A549 (cell line): ENCODE data around the gene RBM11. TPM values are rescaled to one million over a fixed set of nuclear protein-coding genes. Genes with fewer than 3 reads are reported as not detected.

Experiments used
- ATAC-seq, 2 experiments: fragments of 200-7000 bp in 1 of 2; fragments of >200 bp in 1 of 2; cut with Nextera tagmentation in 1 of 2; cut with Tn5 transposase in 1 of 2; 3 replicates each; pipeline versions ENCODE4 v1.8.0 to v1.9.1; 2018 to 2020; ENCODE audit warnings: mild to moderate bottlenecking in 1 of 2, moderate library complexity in 1 of 2
- CTCF ChIA-PET: fragments of 300-600 bp; sonication (Branson Sonifier 250); formaldehyde crosslinking; extraction: SDS; loops from one replicate; lab custom pipeline; 2021; ENCODE audit warnings: antibody characterized with exemption, inconsistent platforms; lab: Yijun Ruan, JAX
- POLR2A ChIA-PET: fragments of 350-600 bp; formaldehyde crosslinking; extraction: SDS; loops from one replicate; lab custom pipeline; 2021; ENCODE audit warnings: antibody characterized with exemption, inconsistent platforms; lab: Yijun Ruan, JAX
- DNase-seq, 2 experiments: peaks; one replicate each; pipeline versions ENCODE4 v3.0.0 to v3.0.0-alpha.2; 2011 to 2016; ENCODE audit warnings: low read depth in 1 of 2, low spot score in 1 of 2
- FAIRE-seq: peaks from 2 replicates; lab custom pipeline; 2011; peaks lifted over from hg19 to GRCh38; lab: Jason Lieb, UNC
- H3K27ac ChIP-seq, 2 experiments: fragments of >200 bp; sonication (Bioruptor Twin); formaldehyde crosslinking; 3 replicates each; pipeline ENCODE4 v1.5.1; 2016 to 2017
- H3K4me1 ChIP-seq: fragments of >200 bp; sonication (Bioruptor Twin); formaldehyde crosslinking; 3 replicates; pipeline ENCODE4 v1.6.1; 2016
- H3K4me2 ChIP-seq: fragments of >200 bp; sonication (Bioruptor Twin); formaldehyde crosslinking; 3 replicates; pipeline ENCODE4 v1.6.1; 2016
- H3K4me3 ChIP-seq: fragments of >200 bp; sonication (Bioruptor Twin); formaldehyde crosslinking; 3 replicates; pipeline ENCODE4 v1.5.1; 2016
- H3K9me3 ChIP-seq: fragments of >200 bp; sonication (Bioruptor Twin); formaldehyde crosslinking; 3 replicates; pipeline ENCODE4 v1.6.1; 2016
- BCL3 ChIP-seq: fragments of >200 bp; sonication (Bioruptor Twin); formaldehyde crosslinking; IDR thresholded peaks from 3 replicates; pipeline ENCODE4 v1.6.1; 2016
- CBX2 ChIP-seq: fragments of 200-600 bp; sonication (generic); IDR thresholded peaks from 2 replicates; pipeline ENCODE4 v1.6.1; 2016; ENCODE audit warnings: low read depth, mild to moderate bottlenecking, borderline replicate concordance
- CBX8 ChIP-seq: fragments of 200-600 bp; sonication (generic); IDR thresholded peaks from 2 replicates; pipeline ENCODE4 v1.6.1; 2016
- CHD2 ChIP-seq: fragments of 150-350 bp; IDR thresholded peaks from 2 replicates; pipeline ENCODE4 v1.6.1; 2014; ENCODE audit warnings: low read length; ENCODE audit not compliant: partially characterized antibody
- EHF ChIP-seq: fragments of 250-450 bp; sonication (Bioruptor Pico); IDR thresholded peaks from 2 replicates; pipeline ENCODE4 v1.5.0; 2020; ENCODE audit warnings: mild to moderate bottlenecking
- ELK1 ChIP-seq: fragments of 150-350 bp; IDR thresholded peaks from 2 replicates; pipeline ENCODE4 v1.6.1; 2014; ENCODE audit warnings: low read depth, mild to moderate bottlenecking, low read length
- EP300 ChIP-seq, 2 experiments: fragments of >200 bp; sonication (Bioruptor Twin); formaldehyde crosslinking; IDR thresholded peaks; 2 replicates in 1 of 2; 3 replicates in 1 of 2; pipeline ENCODE4 v1.6.1; 2016 to 2017
- ESRRA ChIP-seq: fragments of 150-350 bp; IDR thresholded peaks from 2 replicates; pipeline ENCODE4 v1.6.1; 2014; ENCODE audit warnings: mild to moderate bottlenecking, low read length, borderline replicate concordance
- GATA3 ChIP-seq: IDR thresholded peaks from 2 replicates; pipeline ENCODE4 v1.6.1; 2012; ENCODE audit warnings: borderline replicate concordance
- HDAC2 ChIP-seq: fragments of 200-600 bp; sonication (generic); IDR thresholded peaks from 2 replicates; pipeline ENCODE4 v1.6.1; 2016
- HES2 ChIP-seq: fragments of >200 bp; sonication (Bioruptor Twin); formaldehyde crosslinking; IDR thresholded peaks from 2 replicates; pipeline ENCODE4 v1.6.1; 2016
- HOXA7 ChIP-seq: fragments of 250-450 bp; sonication (Bioruptor Pico); IDR thresholded peaks from 2 replicates; pipeline ENCODE4 v1.5.0; 2020; ENCODE audit warnings: mild to moderate bottlenecking, moderate library complexity
- HOXB5 ChIP-seq: fragments of 250-450 bp; sonication (Bioruptor Pico); IDR thresholded peaks from 2 replicates; pipeline ENCODE4 v1.5.0; 2020; ENCODE audit warnings: mild to moderate bottlenecking, moderate library complexity
- KDM5A ChIP-seq: fragments of 200-600 bp; sonication (generic); IDR thresholded peaks from 2 replicates; pipeline ENCODE4 v1.6.1; 2016; ENCODE audit warnings: antibody characterized with exemption, mild to moderate bottlenecking
- MAFK ChIP-seq: fragments of 450-650 bp; IDR thresholded peaks from 2 replicates; pipeline ENCODE4 v1.6.1; 2014; ENCODE audit not compliant: partially characterized antibody
- MAZ ChIP-seq: fragments of 150-350 bp; IDR thresholded peaks from 2 replicates; pipeline ENCODE4 v1.6.1; 2014; ENCODE audit warnings: antibody characterized with exemption, low read depth, low read length, borderline replicate concordance
- NPAS2 ChIP-seq: fragments of 250-450 bp; sonication (Bioruptor Pico); IDR thresholded peaks from 2 replicates; pipeline ENCODE4 v1.8.0; 2022; ENCODE audit warnings: mild to moderate bottlenecking, moderate library complexity, borderline replicate concordance
- NR3C1 ChIP-seq: fragments of >200 bp; sonication (Bioruptor Twin); formaldehyde crosslinking; IDR thresholded peaks from 3 replicates; pipeline ENCODE4 v1.6.1; 2017
- POLR2AphosphoS2 ChIP-seq: conservative IDR thresholded peaks from 2 replicates; pipeline ENCODE4 v1.6.1; 2012; ENCODE audit warnings: low read length, improper control_type of control experiment, inconsistent platforms
- RAD21 ChIP-seq, 2 experiments: fragments of >200 bp in 1 of 2; sonication (Bioruptor Twin) in 1 of 2; formaldehyde crosslinking in 1 of 2; IDR thresholded peaks in 1 of 2; conservative IDR thresholded peaks in 1 of 2; 2 replicates in 1 of 2; 3 replicates in 1 of 2; pipeline ENCODE4 v1.6.1; 2012 to 2018; ENCODE audit warnings: inconsistent platforms in 1 of 2
- RCOR1 ChIP-seq: fragments of 150-350 bp; IDR thresholded peaks from 2 replicates; pipeline ENCODE4 v1.6.1; 2014; ENCODE audit warnings: antibody characterized with exemption, low read length, low read depth
- SMC3 ChIP-seq: fragments of >200 bp; sonication (Bioruptor Twin); formaldehyde crosslinking; IDR thresholded peaks from 3 replicates; pipeline ENCODE4 v1.6.1; 2018; ENCODE audit warnings: inconsistent platforms
- ZC3H11A ChIP-seq: fragments of 450-650 bp; IDR thresholded peaks from 2 replicates; pipeline ENCODE4 v1.6.1; 2014; ENCODE audit warnings: antibody characterized with exemption, mild to moderate bottlenecking
- WGBS: methylation state at CpG from one replicate; pipeline ENCODE4 v1.1.6; 2017; ENCODE audit errors: missing lambda C conversion rate; 5-methylcytosine and 5-hydroxymethylcytosine counted together
- polyA plus RNA-seq, 4 experiments: library from polyadenylated mRNA; depleted of rRNA in 3 of 4; stranded (reverse); fragments of >200 nt; fragmentation: RNase III in 1 of 4; extraction: RNeasy Plus Mini Kit Qiagen cat#74134 plus additional on column Dnase treatment in 1 of 4; gene quantifications; 2 replicates in 3 of 4; 3 replicates in 1 of 4; pipeline ENCODE4 v1.2.3, GENCODE V29; 2011 to 2017
- TF ChIP-seq, protein P1 (sequence below): fragments of >200 bp; sonication (Bioruptor Twin); formaldehyde crosslinking; IDR thresholded peaks from 3 replicates; pipeline ENCODE4 v1.5.1; 2016
- TF ChIP-seq, protein P2 (sequence below): IDR thresholded peaks from 2 replicates; pipeline ENCODE4 v1.6.1; 2012; ENCODE audit warnings: low read depth, borderline replicate concordance
- TF ChIP-seq, protein P3 (sequence below): fragments of 450-650 bp; IDR thresholded peaks from 2 replicates; pipeline ENCODE4 v1.6.1; 2014; ENCODE audit warnings: antibody characterized with exemption
- TF ChIP-seq, protein P4 (sequence below): IDR thresholded peaks from 2 replicates; pipeline ENCODE4 v1.6.1; 2012

The RBM11 gene
- polyA plus RNA-seq, 2 of the 4 experiments (the other 2 are of a cell fraction): 0.19 TPM; not detected in 1

GRCh38 chr21:14270631-14271030 lies 54.7 kb downstream of the RBM11 start:
- CTCF ChIA-PET: no interaction called here
- H3K4me3 ChIP-seq: no peak overlapping the region
- no peak overlapping the region for H3K4me2 ChIP-seq
- ATAC-seq: no peak
- H3K27ac ChIP-seq: no peak overlapping the region
- FAIRE-seq: no peak
- WGBS: 40% methylated on average over 2 of the region's 2 CpGs
- TF ChIP-seq MAZ (no peak), SMC3 (no peak), ELK1 (no peak), MAFK (no peak), ZC3H11A (no peak), HES2 (no peak), NR3C1 (no peak), CHD2 (no peak), CBX8 (no peak)
- TF ChIP-seq, protein P1, sequence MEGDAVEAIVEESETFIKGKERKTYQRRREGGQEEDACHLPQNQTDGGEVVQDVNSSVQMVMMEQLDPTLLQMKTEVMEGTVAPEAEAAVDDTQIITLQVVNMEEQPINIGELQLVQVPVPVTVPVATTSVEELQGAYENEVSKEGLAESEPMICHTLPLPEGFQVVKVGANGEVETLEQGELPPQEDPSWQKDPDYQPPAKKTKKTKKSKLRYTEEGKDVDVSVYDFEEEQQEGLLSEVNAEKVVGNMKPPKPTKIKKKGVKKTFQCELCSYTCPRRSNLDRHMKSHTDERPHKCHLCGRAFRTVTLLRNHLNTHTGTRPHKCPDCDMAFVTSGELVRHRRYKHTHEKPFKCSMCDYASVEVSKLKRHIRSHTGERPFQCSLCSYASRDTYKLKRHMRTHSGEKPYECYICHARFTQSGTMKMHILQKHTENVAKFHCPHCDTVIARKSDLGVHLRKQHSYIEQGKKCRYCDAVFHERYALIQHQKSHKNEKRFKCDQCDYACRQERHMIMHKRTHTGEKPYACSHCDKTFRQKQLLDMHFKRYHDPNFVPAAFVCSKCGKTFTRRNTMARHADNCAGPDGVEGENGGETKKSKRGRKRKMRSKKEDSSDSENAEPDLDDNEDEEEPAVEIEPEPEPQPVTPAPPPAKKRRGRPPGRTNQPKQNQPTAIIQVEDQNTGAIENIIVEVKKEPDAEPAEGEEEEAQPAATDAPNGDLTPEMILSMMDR: no peak
- TF ChIP-seq, protein P2, sequence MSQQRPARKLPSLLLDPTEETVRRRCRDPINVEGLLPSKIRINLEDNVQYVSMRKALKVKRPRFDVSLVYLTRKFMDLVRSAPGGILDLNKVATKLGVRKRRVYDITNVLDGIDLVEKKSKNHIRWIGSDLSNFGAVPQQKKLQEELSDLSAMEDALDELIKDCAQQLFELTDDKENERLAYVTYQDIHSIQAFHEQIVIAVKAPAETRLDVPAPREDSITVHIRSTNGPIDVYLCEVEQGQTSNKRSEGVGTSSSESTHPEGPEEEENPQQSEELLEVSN: no peak
- TF ChIP-seq, all 56 proteins: peak for 0
- POLR2A ChIA-PET: no interaction called here
- Histone ChIP-seq H3K4me1 (no peaks in the 10 kb centered on the region), H3K9me3 (no peaks in the 10 kb centered on the region)
- no peak for DNase-seq

DNA sequence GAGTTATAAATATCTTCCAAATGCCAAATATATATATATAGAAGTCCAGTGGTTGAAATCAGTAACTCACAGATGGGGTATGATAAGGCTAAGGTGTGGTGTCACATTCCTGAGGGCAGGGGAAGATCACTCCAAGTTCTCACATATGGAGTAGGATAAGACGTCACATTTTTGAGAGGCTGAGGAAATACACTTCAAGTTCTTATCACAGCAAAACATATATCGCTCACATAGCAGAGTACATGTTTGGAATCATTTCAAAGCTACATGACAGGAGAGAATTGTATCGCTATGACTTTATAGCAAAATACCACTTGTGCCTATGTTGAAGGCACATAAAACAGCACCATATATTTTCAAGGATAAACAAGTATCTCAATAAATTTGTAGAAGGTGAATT lies 55.1 kb downstream of the RBM11 start:
- DNase-seq (no peak), FAIRE-seq (no peak), ATAC-seq (no peak)
- ChIA-PET CTCF (no interaction called here), POLR2A (no interaction called here)
- Histone ChIP-seq H3K4me2 (no peak overlapping the region), H3K27ac (no peak overlapping the region), H3K9me3 (no peaks in the 10 kb centered on the region), H3K4me1 (no peaks in the 10 kb centered on the region), H3K4me3 (no peak overlapping the region)
- TF ChIP-seq NR3C1: no peak
- TF ChIP-seq RAD21 (conservative IDR thresholded peaks at IDR 0.05 in 1 of 2, IDR thresholded peaks at IDR 0.05 in 1 of 2): no peak
- no peak for TF ChIP-seq CHD2
- TF ChIP-seq EHF: no peak
- TF ChIP-seq NPAS2 (CRISPR knock-in tag): no peak
- no peak for TF ChIP-seq KDM5A
- TF ChIP-seq, protein P3, sequence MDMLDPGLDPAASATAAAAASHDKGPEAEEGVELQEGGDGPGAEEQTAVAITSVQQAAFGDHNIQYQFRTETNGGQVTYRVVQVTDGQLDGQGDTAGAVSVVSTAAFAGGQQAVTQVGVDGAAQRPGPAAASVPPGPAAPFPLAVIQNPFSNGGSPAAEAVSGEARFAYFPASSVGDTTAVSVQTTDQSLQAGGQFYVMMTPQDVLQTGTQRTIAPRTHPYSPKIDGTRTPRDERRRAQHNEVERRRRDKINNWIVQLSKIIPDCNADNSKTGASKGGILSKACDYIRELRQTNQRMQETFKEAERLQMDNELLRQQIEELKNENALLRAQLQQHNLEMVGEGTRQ: no peak
- TF ChIP-seq BCL3: no peak
- no peak for TF ChIP-seq POLR2AphosphoS2
- TF ChIP-seq HDAC2: no peak
- TF ChIP-seq ESRRA: no peak
- no peak for TF ChIP-seq CBX2
- TF ChIP-seq GATA3: no peak
- TF ChIP-seq RCOR1: no peak
- TF ChIP-seq HOXA7 (CRISPR knock-in tag): no peak
- no peak for TF ChIP-seq HOXB5 (CRISPR knock-in tag)
- TF ChIP-seq, protein P2: no peak
- no peak for TF ChIP-seq ELK1
- TF ChIP-seq, protein P4, sequence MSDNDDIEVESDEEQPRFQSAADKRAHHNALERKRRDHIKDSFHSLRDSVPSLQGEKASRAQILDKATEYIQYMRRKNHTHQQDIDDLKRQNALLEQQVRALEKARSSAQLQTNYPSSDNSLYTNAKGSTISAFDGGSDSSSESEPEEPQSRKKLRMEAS: no peak
- TF ChIP-seq EP300 (IDR thresholded peaks at IDR 0.05): no peak
- 40% methylated on average over 3 of the region's 3 CpGs for WGBS
